Measurements from ENCODE around the gene ZNF141. TPM values are rescaled to one million over a fixed set of nuclear protein-coding genes. Genes with fewer than 3 reads are reported as not detected.

The ZNF141 gene
- total and polyA plus RNA-seq, 2 of the 8 experiments (the other 6 are each of a cell fraction or from before 2014, with no cell fraction given), result 8.5 to 50.8 TPM

DNA sequence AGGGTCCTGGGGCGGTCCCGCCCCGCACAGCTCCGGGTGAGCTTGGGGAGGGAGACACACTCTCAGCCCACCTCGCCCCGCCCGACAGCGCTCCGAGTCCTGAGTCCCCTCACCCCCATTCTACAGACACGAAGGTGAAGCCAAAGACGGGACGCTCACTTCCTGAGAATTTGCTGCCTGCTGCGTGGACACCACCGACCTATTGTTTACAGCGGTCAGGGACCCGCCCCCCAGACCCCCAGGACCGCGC is 796 bp upstream of the ZNF141 start:
- no peak overlapping the region for H3K14ac ChIP-seq (ENCODE audit: insufficient read length)
- H2BK5ac ChIP-seq (ENCODE audit: low read depth, low read length), result 0 out of 2 replicates have a peak overlapping the region, but pooled peaks have one; percentile 95
- no peak for FAIRE-seq
- no peaks in the 10 kb centered on the region; a peak in 1 of 4 replicates for H3K9me3 ChIP-seq (ENCODE audit: insufficient read depth in 2 of 2, low read depth in 1 of 2, low read length in 1 of 2)
- peaks cover 18% of the 10 kb centered on the region for H3K79me1 ChIP-seq (ENCODE audit: low read depth, low read length)
- H3K18ac ChIP-seq (ENCODE audit: extremely low read depth, low read length), result no peak overlapping the region; the same call in 1 of the 2 replicates
- H2BK15ac ChIP-seq (ENCODE audit: low read length), result no peak overlapping the region
- H3K4me2 ChIP-seq (ENCODE audit: insufficient read depth in 1 of 2, low read depth in 2 of 2, low read length in 2 of 2), result peak overlapping the region; percentile 81 to 84
- no peak for DNase-seq (ENCODE audit: low read depth in 1 of 2, low spot score in 2 of 2)
- peak overlapping the region in 1 of 4 experiments; percentile 27; a peak in 2 of 7 replicates for H3K9ac ChIP-seq (replicated peaks in 1 of 4; ENCODE audit: extremely low read depth in 1 of 4, low read depth in 3 of 4, low read length in 3 of 4)
- ChIA-PET CTCF (ENCODE audit: partially characterized antibody) (interaction anchor here (0.7 kb wide), 1 partner anchor 72 kb away, joined by 3 read pairs; no protein-coding TSS in a partner anchor), POLR2A (ENCODE audit: partially characterized antibody) (interaction anchor here (1.1 kb wide), 1 partner anchor 32 kb away, joined by 5 read pairs; the partner anchor contains the start of gene ZNF732)
- H4K5ac ChIP-seq (ENCODE audit: insufficient read length, low read depth, low read length), result no peak overlapping the region
- peak overlapping the region; percentile 83 for H4K8ac ChIP-seq (ENCODE audit: extremely low read depth, insufficient read depth, low read length)
- no peak overlapping the region for H3K23ac ChIP-seq (ENCODE audit: insufficient read length)
- H2AK5ac ChIP-seq (ENCODE audit: low read depth, low read length), result no peak overlapping the region
- no peak overlapping the region for H3K27ac ChIP-seq (ENCODE audit: low read depth, low read length)
- no peak overlapping the region; the same call in 1 of the 2 replicates for H2AFZ ChIP-seq (ENCODE audit: low read length)
- H3K56ac ChIP-seq (replicated peaks; ENCODE audit: insufficient read length, low read depth, low read length), result no peak overlapping the region
- no peaks in the 10 kb centered on the region; a peak in 1 of 8 replicates for H3K36me3 ChIP-seq (ENCODE audit: control insufficient read depth in 2 of 4, insufficient read depth in 4 of 4, low read length in 3 of 4)
- WGBS, 2 experiments (ENCODE audit: extremely low coverage in 1 of 2, insufficient coverage in 1 of 2, insufficient read length in 1 of 2, insufficient replicate concordance in 2 of 2, low coverage in 1 of 2, low lambda C conversion rate in 2 of 2, missing lambda C conversion rate in 1 of 2), result 2% methylated on average over 9 of the region's 18 CpGs; no CpG with 5 or more reads in 1 of the 2 experiments
- no peak overlapping the region for H2BK12ac ChIP-seq (ENCODE audit: low read depth, low read length)
- peak overlapping the region; percentile 80 to 99 (median 92) for H3K4me3 ChIP-seq (ENCODE audit: extremely low read depth in 1 of 4, insufficient read depth in 2 of 4, low read depth in 3 of 4, low read length in 4 of 4)
- H3K4ac ChIP-seq (replicated peaks; ENCODE audit: insufficient read length, low read depth, low read length), result no peak overlapping the region
- no peak overlapping the region for H4K91ac ChIP-seq (replicated peaks; ENCODE audit: insufficient read length, low read length)
- H2BK120ac ChIP-seq (replicated peaks; ENCODE audit: low read depth, low read length), result no peak overlapping the region
- H3K27me3 ChIP-seq (replicated peaks in 1 of 4; ENCODE audit: control insufficient read depth in 3 of 4, extremely low read depth in 1 of 4, insufficient read depth in 3 of 4, low read length in 3 of 4), result peaks cover 0 to 11% (median 6%) of the 10 kb centered on the region in 4 experiments; a peak in 5 of 7 replicates
- peaks cover 13% of the 10 kb centered on the region for H3K23me2 ChIP-seq (ENCODE audit: low read depth, low read length)
- peaks cover 2 to 11% (median 4%) of the 10 kb centered on the region in 4 experiments; a peak in 6 of 7 replicates for H3K4me1 ChIP-seq (replicated peaks in 1 of 4; ENCODE audit: control insufficient read depth in 3 of 4, insufficient read depth in 4 of 4, low read length in 3 of 4)
- no peak overlapping the region for H2BK20ac ChIP-seq (ENCODE audit: low read length)
- H3K79me2 ChIP-seq (ENCODE audit: control insufficient read depth in 1 of 2, insufficient read depth in 2 of 2, low read length in 2 of 2), result peaks cover 12 to 41% of the 10 kb centered on the region in 2 experiments
- H4K20me1 ChIP-seq (replicated peaks in 1 of 2; ENCODE audit: control insufficient read depth in 1 of 2, insufficient read depth in 2 of 2, low read length in 2 of 2), result peaks cover 0 to 15% of the 10 kb centered on the region in 2 experiments
- TF ChIP-seq CTBP2 (IDR thresholded peaks at IDR 0.05; ENCODE audit: borderline replicate concordance, insufficient read depth, insufficient read length, low read length) (no peak), TAF7 (optimal IDR thresholded peaks at IDR 0.05; ENCODE audit: borderline replicate concordance, low read depth, low read length) (no peak), BRCA1 (IDR thresholded peaks at IDR 0.05; ENCODE audit: low read depth, low read length) (no peak), SP2 (IDR thresholded peaks at IDR 0.05; ENCODE audit: low read length) (no peak), ATF2 (IDR thresholded peaks at IDR 0.05; ENCODE audit: low read length) (no peak), HDAC2 (IDR thresholded peaks at IDR 0.05; ENCODE audit: borderline replicate concordance in 1 of 2, low read depth in 2 of 2, low read length in 2 of 2) (0 out of 4 replicates have a peak, but pooled peaks of 1 of the 2 experiments have one; percentile 38)

Data from H1 (cell line).